K562 (cell line): ENCODE measurements around the gene SNX25. TPM values are rescaled to one million over a fixed set of nuclear protein-coding genes. Genes with fewer than 3 reads are reported as not detected.

Experiments used
- BACH1 ChIP-seq: fragments of 200-800 bp; sonication (Bioruptor generic); IDR thresholded peaks from 2 replicates; pipeline ENCODE4 v1.6.1; 2016; ENCODE audit warnings: missing genetic modification characterization, missing compliant biosample characterization
- PHB2 ChIP-seq: fragments of 450-650 bp; IDR thresholded peaks from 2 replicates; pipeline ENCODE4 v1.6.1; 2017; ENCODE audit warnings: low read depth
- RBM22 ChIP-seq: fragments of 200-400 bp; formaldehyde crosslinking; IDR thresholded peaks from 2 replicates; pipeline ENCODE4 v1.6.1; 2018; ENCODE audit warnings: low read length, low read depth; ENCODE audit not compliant: poor library complexity, severe bottlenecking
- REST ChIP-seq, 2 experiments: fragments of 450-650 bp; formaldehyde crosslinking in 1 of 2; IDR thresholded peaks; 2 replicates each; pipeline versions ENCODE4 v1.4.0 to v1.6.1; 2014 to 2020; ENCODE audit warnings: mild to moderate bottlenecking in 2 of 2, borderline replicate concordance in 1 of 2, low read depth in 1 of 2
- RFX5 ChIP-seq: IDR thresholded peaks from 2 replicates; pipeline ENCODE4 v1.6.1; 2011; ENCODE audit warnings: low read depth, mild to moderate bottlenecking, improper control_type of control experiment, low read length
- ZBTB12 ChIP-seq: fragments of 250-450 bp; sonication (Bioruptor Pico); IDR thresholded peaks from 2 replicates; pipeline ENCODE4 v1.4.0; 2020
- ZNF217 ChIP-seq: sonication (generic); formaldehyde crosslinking; IDR thresholded peaks from 2 replicates; pipeline ENCODE4 v1.8.0; 2022; ENCODE audit warnings: mild to moderate bottlenecking, missing genetic modification reagents
- ZNF639 ChIP-seq, 2 experiments: fragments of 200-800 bp in 1 of 2; sonication (Bioruptor generic) in 1 of 2; sonication (generic) in 1 of 2; formaldehyde crosslinking in 1 of 2; IDR thresholded peaks in 1 of 2; conservative IDR thresholded peaks in 1 of 2; 2 replicates each; pipeline versions ENCODE4 v1.5.0 to v1.6.1; 2016 to 2020; ENCODE audit warnings: missing compliant biosample characterization in 1 of 2, missing genetic modification characterization in 1 of 2, missing genetic modification reagents in 1 of 2
- polyA plus RNA-seq, 8 experiments: library from polyadenylated mRNA; depleted of rRNA in 4 of 8; stranded (reverse) in 5 of 8; unstranded in 3 of 8; fragments of >200 nt; fragmentation: Nextera tagmentation in 2 of 8; fragmentation: Illumina TruSeq in 1 of 8; extraction: Ambion mirVana in 2 of 8; extraction: Trizol in 1 of 8; gene quantifications; 2 replicates each; pipeline versions ENCODE4 v1.2.1 to v1.2.3, GENCODE V29; 2011 to 2014; ENCODE audit warnings: inconsistent platforms in 1 of 8, missing spikeins in 1 of 8
- total RNA-seq, 7 experiments: library from RNA; depleted of rRNA in 6 of 7; stranded (reverse); fragments of >200 nt in 6 of 7; fragmentation: Illumina TruSeq in 2 of 7; extraction: Trizol in 2 of 7; gene quantifications; 2 replicates each; pipeline versions ENCODE4 v1.2.1 to v1.2.3, GENCODE V29; 2011 to 2021; ENCODE audit warnings: low replicate concordance in 1 of 7

SNX25 gene
- total and polyA plus RNA-seq, 9 of the 15 experiments (the other 6 are each of a cell fraction or from before 2014, with no cell fraction given), result 2.5 to 23.4 (median 13.3) TPM

- TF ChIP-seq REST (IDR thresholded peaks at IDR 0.05; ENCODE audit: borderline replicate concordance) (no peak), REST (CRISPR knock-in tag; IDR thresholded peaks at IDR 0.05; ENCODE audit: low read depth) (no peak), PHB2 (no peak), ZBTB12 (CRISPR knock-in tag) (no peak), BACH1 (tag) (no peak), RFX5 (no peak), RBM22 (no peak), ZNF639 (CRISPR knock-in tag; conservative IDR thresholded peaks at IDR 0.05 in 1 of 2, IDR thresholded peaks at IDR 0.05 in 1 of 2) (no peak), ZNF217 (CRISPR knock-in tag) (no peak)
Measured at GRCh38 chr4:185404031-185404430, 194.6 kb downstream of the SNX25 start (continued).
